GM23338 (cell line): Measurements from ENCODE around the gene FAM227B. TPM values are rescaled to one million over a fixed set of nuclear protein-coding genes. Genes with fewer than 3 reads are reported as not detected.

Experiments used
- ATAC-seq: fragments of 200-7000 bp; cut with Tn5 transposase; 3 replicates; pipeline ENCODE4 v1.9.1; 2020
- DNase-seq: peaks from one replicate; pipeline ENCODE4 v3.0.0-alpha.2; 2015; ENCODE audit warnings: low spot score
- H2AFZ ChIP-seq: fragments of 200-600 bp; sonication (generic); 2 replicates; pipeline ENCODE4 v1.8.0; 2016; ENCODE audit warnings: antibody characterized with exemption, mild to moderate bottlenecking, moderate library complexity
- H3F3A ChIP-seq: fragments of 200-600 bp; sonication (generic); replicated peaks from 2 replicates; pipeline ENCODE4 v1.8.0; 2017; ENCODE audit warnings: antibody characterized with exemption, mixed run types, low read depth
- H3K27ac ChIP-seq: fragments of 200-600 bp; sonication (generic); 2 replicates; pipeline ENCODE4 v1.6.1; 2016; ENCODE audit warnings: low read depth
- H3K27me3 ChIP-seq: fragments of 200-600 bp; sonication (generic); 2 replicates; pipeline ENCODE4 v1.8.0; 2016; ENCODE audit warnings: mild to moderate bottlenecking, mixed run types, moderate library complexity; ENCODE audit not compliant: insufficient read depth
- H3K36me3 ChIP-seq: fragments of 200-600 bp; sonication (generic); 2 replicates; pipeline ENCODE4 v1.8.0; 2016; ENCODE audit warnings: mild to moderate bottlenecking; ENCODE audit not compliant: insufficient read depth
- H3K4me1 ChIP-seq: fragments of 200-600 bp; sonication (generic); 2 replicates; pipeline ENCODE4 v1.8.0; 2016; ENCODE audit warnings: mild to moderate bottlenecking, moderate library complexity; ENCODE audit not compliant: insufficient read depth
- H3K4me2 ChIP-seq: fragments of 200-600 bp; sonication (generic); 2 replicates; pipeline ENCODE4 v1.7.1; 2017; ENCODE audit warnings: mixed run types
- H3K4me3 ChIP-seq: fragments of 200-600 bp; sonication (generic); 2 replicates; pipeline ENCODE4 v1.6.1; 2016; ENCODE audit warnings: mixed run types
- H3K79me2 ChIP-seq: fragments of 200-600 bp; sonication (generic); replicated peaks from 2 replicates; pipeline ENCODE4 v1.8.0; 2017; ENCODE audit warnings: mild to moderate bottlenecking; ENCODE audit not compliant: insufficient read depth
- H3K9me2 ChIP-seq: fragments of 200-600 bp; sonication (generic); 2 replicates; pipeline ENCODE4 v1.8.0; 2017; ENCODE audit not compliant: insufficient read depth
- H4K20me1 ChIP-seq: fragments of 200-600 bp; sonication (generic); replicated peaks from 2 replicates; pipeline ENCODE4 v1.8.0; 2017; ENCODE audit warnings: mild to moderate bottlenecking; ENCODE audit not compliant: insufficient read depth
- H3K27ac Mint-ChIP-seq: 2 replicates; pipeline ENCODE4 v1.8.0; 2020; ENCODE audit warnings: inconsistent platforms, mild to moderate bottlenecking, moderate library complexity, mixed read lengths
- H3K27me3 Mint-ChIP-seq: 3 replicates; pipeline ENCODE4 v1.8.0; 2022; ENCODE audit warnings: low read depth, mild to moderate bottlenecking, moderate library complexity, mixed read lengths, inconsistent platforms; ENCODE audit not compliant: insufficient read depth, poor library complexity
- H3K36me3 Mint-ChIP-seq: 3 replicates; pipeline ENCODE4 v1.8.0; 2021; ENCODE audit warnings: low read depth, mild to moderate bottlenecking, inconsistent platforms, moderate library complexity, mixed read lengths
- H3K4me1 Mint-ChIP-seq: 3 replicates; pipeline ENCODE4 v1.8.0; 2020; ENCODE audit warnings: mild to moderate bottlenecking, inconsistent platforms, mixed read lengths
- H3K4me3 Mint-ChIP-seq: 3 replicates; pipeline ENCODE4 v1.8.0; 2021; ENCODE audit warnings: moderate library complexity, mild to moderate bottlenecking, inconsistent platforms, mixed read lengths
- H3K9me3 Mint-ChIP-seq: 3 replicates; pipeline ENCODE4 v1.8.0; 2020; ENCODE audit warnings: moderate library complexity, mild to moderate bottlenecking, inconsistent platforms, mixed read lengths
- CREB1 ChIP-seq: fragments of 250-450 bp; sonication (Bioruptor Pico); IDR thresholded peaks from 2 replicates; pipeline ENCODE4 v1.5.0; 2020; ENCODE audit warnings: low read depth, mild to moderate bottlenecking, moderate library complexity
- EZH2 ChIP-seq: fragments of 200-600 bp; sonication (generic); IDR thresholded peaks from one replicate; pipeline ENCODE4 v1.8.0; 2017; ENCODE audit warnings: antibody characterized with exemption, mild to moderate bottlenecking, low read depth; ENCODE audit not compliant: unreplicated experiment
- EZH2phosphoT487 ChIP-seq: fragments of 200-600 bp; sonication (generic); IDR thresholded peaks from one replicate; pipeline ENCODE4 v1.8.1; 2018; ENCODE audit warnings: antibody characterized with exemption; ENCODE audit not compliant: unreplicated experiment
- JUNB ChIP-seq: IDR thresholded peaks from one replicate; pipeline ENCODE4 v1.6.1; 2016; ENCODE audit warnings: antibody characterized with exemption; ENCODE audit not compliant: unreplicated experiment
- NANOG ChIP-seq: IDR thresholded peaks from 2 replicates; pipeline ENCODE4 v1.6.1; 2016; ENCODE audit warnings: antibody characterized with exemption, borderline replicate concordance
- POLR2AphosphoS5 ChIP-seq: IDR thresholded peaks from 2 replicates; pipeline ENCODE4 v1.6.1; 2016; ENCODE audit warnings: antibody characterized with exemption, low read depth
- STAT1 ChIP-seq: IDR thresholded peaks from one replicate; pipeline ENCODE4 v1.6.1; 2016; ENCODE audit warnings: antibody characterized with exemption; ENCODE audit not compliant: unreplicated experiment
- ZNF114 ChIP-seq: fragments of 250-450 bp; sonication (Bioruptor Pico); IDR thresholded peaks from 2 replicates; pipeline ENCODE4 v1.5.0; 2020; ENCODE audit warnings: mild to moderate bottlenecking, moderate library complexity
- ZNF331 ChIP-seq: fragments of 250-450 bp; sonication (Bioruptor Pico); IDR thresholded peaks from 2 replicates; pipeline ENCODE4 v1.5.0; 2020; ENCODE audit warnings: low read depth, mild to moderate bottlenecking, moderate library complexity
- polyA plus RNA-seq: library from polyadenylated mRNA; unstranded; fragments of >200 nt; fragmentation: Nextera tagmentation; extraction: Ambion mirVana; gene quantifications from 2 replicates; pipeline ENCODE4 v1.2.1, GENCODE V29; 2016
- total RNA-seq: library from RNA; depleted of rRNA; stranded (reverse); fragments of >200 nt; shearing (Covaris generic); gene quantifications from 2 replicates; pipeline ENCODE4 v1.2.3, GENCODE V29; 2014
- TF ChIP-seq, protein P1 (sequence below): IDR thresholded peaks from one replicate; pipeline ENCODE4 v1.6.1; 2018; ENCODE audit warnings: antibody characterized with exemption; ENCODE audit not compliant: unreplicated experiment
- TF ChIP-seq, protein P2 (sequence below): IDR thresholded peaks from 2 replicates; pipeline ENCODE4 v1.6.1; 2016; ENCODE audit warnings: antibody characterized with exemption
- TF ChIP-seq, protein P3 (sequence below): fragments of 250-450 bp; sonication (Bioruptor Pico); IDR thresholded peaks from 2 replicates; pipeline ENCODE4 v1.5.0; 2020; ENCODE audit warnings: mild to moderate bottlenecking, moderate library complexity
- TF ChIP-seq, protein P4 (sequence below), 2 experiments: fragments of 200-600 bp in 1 of 2; sonication (generic) in 1 of 2; conservative IDR thresholded peaks; 2 replicates each; pipeline versions ENCODE4 v1.5.1 to v1.6.1; 2016 to 2017; ENCODE audit warnings: antibody characterized with exemption in 2 of 2, low read depth in 2 of 2, mild to moderate bottlenecking in 2 of 2, moderate library complexity in 1 of 2

The FAM227B gene
- total and polyA plus RNA-seq, 2 experiments from 2014 or later = 2.6 to 10.2 TPM

DNA sequence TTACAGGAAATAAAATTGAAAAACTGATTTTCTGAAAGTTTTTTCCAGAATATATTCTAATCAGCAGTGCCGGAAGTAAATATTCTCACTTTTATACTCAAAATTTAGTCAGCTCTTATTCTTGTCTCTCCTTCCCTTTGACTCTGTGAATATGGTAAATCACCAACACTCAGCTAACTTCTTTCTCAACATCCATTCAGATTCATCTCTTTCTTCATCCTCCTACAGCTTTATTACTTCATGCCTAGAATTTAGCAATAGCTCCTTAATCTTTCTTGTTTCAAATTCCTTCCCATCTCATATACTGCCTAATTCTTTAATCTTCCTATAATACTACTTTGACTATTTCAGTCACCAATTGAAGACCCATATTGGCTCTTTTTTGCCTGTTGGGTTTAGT lies 129.7 kb downstream of the FAM227B start:
- Mint-ChIP-seq H3K27ac (no peak overlapping the region), H3K36me3 (no peaks in the 10 kb centered on the region), H3K4me3 (no peak overlapping the region), H3K4me1 (peaks cover 4% of the 10 kb centered on the region; the same call in 2 of the 3 replicates), H3K9me3 (no peaks in the 10 kb centered on the region), H3K27me3 (no peaks in the 10 kb centered on the region)
- no peaks in the 10 kb centered on the region for H3K36me3 ChIP-seq
- no peaks in the 10 kb centered on the region for H3K27me3 ChIP-seq
- TF ChIP-seq, protein P1, sequence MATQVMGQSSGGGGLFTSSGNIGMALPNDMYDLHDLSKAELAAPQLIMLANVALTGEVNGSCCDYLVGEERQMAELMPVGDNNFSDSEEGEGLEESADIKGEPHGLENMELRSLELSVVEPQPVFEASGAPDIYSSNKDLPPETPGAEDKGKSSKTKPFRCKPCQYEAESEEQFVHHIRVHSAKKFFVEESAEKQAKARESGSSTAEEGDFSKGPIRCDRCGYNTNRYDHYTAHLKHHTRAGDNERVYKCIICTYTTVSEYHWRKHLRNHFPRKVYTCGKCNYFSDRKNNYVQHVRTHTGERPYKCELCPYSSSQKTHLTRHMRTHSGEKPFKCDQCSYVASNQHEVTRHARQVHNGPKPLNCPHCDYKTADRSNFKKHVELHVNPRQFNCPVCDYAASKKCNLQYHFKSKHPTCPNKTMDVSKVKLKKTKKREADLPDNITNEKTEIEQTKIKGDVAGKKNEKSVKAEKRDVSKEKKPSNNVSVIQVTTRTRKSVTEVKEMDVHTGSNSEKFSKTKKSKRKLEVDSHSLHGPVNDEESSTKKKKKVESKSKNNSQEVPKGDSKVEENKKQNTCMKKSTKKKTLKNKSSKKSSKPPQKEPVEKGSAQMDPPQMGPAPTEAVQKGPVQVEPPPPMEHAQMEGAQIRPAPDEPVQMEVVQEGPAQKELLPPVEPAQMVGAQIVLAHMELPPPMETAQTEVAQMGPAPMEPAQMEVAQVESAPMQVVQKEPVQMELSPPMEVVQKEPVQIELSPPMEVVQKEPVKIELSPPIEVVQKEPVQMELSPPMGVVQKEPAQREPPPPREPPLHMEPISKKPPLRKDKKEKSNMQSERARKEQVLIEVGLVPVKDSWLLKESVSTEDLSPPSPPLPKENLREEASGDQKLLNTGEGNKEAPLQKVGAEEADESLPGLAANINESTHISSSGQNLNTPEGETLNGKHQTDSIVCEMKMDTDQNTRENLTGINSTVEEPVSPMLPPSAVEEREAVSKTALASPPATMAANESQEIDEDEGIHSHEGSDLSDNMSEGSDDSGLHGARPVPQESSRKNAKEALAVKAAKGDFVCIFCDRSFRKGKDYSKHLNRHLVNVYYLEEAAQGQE = no peak
- TF ChIP-seq, protein P2, sequence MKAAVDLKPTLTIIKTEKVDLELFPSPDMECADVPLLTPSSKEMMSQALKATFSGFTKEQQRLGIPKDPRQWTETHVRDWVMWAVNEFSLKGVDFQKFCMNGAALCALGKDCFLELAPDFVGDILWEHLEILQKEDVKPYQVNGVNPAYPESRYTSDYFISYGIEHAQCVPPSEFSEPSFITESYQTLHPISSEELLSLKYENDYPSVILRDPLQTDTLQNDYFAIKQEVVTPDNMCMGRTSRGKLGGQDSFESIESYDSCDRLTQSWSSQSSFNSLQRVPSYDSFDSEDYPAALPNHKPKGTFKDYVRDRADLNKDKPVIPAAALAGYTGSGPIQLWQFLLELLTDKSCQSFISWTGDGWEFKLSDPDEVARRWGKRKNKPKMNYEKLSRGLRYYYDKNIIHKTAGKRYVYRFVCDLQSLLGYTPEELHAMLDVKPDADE = no peak
- TF ChIP-seq CREB1 (CRISPR knock-in tag) = no peak
- no peak for TF ChIP-seq NANOG
- TF ChIP-seq STAT1 = no peak
- TF ChIP-seq EZH2 = no peak
- TF ChIP-seq POLR2AphosphoS5 = no peak
- no peak for TF ChIP-seq JUNB
- no peak for TF ChIP-seq ZNF114
- TF ChIP-seq ZNF331 (CRISPR knock-in tag) = no peak
- TF ChIP-seq, protein P3, sequence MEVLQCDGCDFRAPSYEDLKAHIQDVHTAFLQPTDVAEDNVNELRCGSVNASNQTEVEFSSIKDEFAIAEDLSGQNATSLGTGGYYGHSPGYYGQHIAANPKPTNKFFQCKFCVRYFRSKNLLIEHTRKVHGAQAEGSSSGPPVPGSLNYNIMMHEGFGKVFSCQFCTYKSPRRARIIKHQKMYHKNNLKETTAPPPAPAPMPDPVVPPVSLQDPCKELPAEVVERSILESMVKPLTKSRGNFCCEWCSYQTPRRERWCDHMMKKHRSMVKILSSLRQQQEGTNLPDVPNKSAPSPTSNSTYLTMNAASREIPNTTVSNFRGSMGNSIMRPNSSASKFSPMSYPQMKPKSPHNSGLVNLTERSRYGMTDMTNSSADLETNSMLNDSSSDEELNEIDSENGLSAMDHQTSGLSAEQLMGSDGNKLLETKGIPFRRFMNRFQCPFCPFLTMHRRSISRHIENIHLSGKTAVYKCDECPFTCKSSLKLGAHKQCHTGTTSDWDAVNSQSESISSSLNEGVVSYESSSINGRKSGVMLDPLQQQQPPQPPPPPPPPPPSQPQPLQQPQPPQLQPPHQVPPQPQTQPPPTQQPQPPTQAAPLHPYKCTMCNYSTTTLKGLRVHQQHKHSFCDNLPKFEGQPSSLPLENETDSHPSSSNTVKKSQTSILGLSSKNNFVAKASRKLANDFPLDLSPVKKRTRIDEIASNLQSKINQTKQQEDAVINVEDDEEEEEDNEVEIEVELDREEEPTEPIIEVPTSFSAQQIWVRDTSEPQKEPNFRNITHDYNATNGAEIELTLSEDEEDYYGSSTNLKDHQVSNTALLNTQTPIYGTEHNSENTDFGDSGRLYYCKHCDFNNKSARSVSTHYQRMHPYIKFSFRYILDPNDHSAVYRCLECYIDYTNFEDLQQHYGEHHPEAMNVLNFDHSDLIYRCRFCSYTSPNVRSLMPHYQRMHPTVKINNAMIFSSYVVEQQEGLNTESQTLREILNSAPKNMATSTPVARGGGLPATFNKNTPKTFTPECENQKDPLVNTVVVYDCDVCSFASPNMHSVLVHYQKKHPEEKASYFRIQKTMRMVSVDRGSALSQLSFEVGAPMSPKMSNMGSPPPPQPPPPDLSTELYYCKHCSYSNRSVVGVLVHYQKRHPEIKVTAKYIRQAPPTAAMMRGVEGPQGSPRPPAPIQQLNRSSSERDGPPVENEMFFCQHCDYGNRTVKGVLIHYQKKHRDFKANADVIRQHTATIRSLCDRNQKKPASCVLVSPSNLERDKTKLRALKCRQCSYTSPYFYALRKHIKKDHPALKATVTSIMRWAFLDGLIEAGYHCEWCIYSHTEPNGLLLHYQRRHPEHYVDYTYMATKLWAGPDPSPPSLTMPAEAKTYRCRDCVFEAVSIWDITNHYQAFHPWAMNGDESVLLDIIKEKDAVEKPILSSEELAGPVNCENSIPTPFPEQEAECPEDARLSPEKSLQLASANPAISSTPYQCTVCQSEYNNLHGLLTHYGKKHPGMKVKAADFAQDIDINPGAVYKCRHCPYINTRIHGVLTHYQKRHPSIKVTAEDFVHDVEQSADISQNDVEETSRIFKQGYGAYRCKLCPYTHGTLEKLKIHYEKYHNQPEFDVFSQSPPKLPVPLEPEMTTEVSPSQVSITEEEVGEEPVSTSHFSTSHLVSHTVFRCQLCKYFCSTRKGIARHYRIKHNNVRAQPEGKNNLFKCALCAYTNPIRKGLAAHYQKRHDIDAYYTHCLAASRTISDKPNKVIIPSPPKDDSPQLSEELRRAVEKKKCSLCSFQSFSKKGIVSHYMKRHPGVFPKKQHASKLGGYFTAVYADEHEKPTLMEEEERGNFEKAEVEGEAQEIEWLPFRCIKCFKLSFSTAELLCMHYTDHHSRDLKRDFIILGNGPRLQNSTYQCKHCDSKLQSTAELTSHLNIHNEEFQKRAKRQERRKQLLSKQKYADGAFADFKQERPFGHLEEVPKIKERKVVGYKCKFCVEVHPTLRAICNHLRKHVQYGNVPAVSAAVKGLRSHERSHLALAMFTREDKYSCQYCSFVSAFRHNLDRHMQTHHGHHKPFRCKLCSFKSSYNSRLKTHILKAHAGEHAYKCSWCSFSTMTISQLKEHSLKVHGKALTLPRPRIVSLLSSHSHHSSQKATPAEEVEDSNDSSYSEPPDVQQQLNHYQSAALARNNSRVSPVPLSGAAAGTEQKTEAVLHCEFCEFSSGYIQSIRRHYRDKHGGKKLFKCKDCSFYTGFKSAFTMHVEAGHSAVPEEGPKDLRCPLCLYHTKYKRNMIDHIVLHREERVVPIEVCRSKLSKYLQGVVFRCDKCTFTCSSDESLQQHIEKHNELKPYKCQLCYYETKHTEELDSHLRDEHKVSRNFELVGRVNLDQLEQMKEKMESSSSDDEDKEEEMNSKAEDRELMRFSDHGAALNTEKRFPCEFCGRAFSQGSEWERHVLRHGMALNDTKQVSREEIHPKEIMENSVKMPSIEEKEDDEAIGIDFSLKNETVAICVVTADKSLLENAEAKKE (CRISPR knock-in tag) = no peak
- no peak for TF ChIP-seq EZH2phosphoT487
- TF ChIP-seq, protein P4, sequence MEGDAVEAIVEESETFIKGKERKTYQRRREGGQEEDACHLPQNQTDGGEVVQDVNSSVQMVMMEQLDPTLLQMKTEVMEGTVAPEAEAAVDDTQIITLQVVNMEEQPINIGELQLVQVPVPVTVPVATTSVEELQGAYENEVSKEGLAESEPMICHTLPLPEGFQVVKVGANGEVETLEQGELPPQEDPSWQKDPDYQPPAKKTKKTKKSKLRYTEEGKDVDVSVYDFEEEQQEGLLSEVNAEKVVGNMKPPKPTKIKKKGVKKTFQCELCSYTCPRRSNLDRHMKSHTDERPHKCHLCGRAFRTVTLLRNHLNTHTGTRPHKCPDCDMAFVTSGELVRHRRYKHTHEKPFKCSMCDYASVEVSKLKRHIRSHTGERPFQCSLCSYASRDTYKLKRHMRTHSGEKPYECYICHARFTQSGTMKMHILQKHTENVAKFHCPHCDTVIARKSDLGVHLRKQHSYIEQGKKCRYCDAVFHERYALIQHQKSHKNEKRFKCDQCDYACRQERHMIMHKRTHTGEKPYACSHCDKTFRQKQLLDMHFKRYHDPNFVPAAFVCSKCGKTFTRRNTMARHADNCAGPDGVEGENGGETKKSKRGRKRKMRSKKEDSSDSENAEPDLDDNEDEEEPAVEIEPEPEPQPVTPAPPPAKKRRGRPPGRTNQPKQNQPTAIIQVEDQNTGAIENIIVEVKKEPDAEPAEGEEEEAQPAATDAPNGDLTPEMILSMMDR (conservative IDR thresholded peaks at IDR 0.05; ENCODE audit: low read depth in 2 of 2) = no peak
- no peak overlapping the region for H2AFZ ChIP-seq
- H3K9me2 ChIP-seq = no peaks in the 10 kb centered on the region
- H4K20me1 ChIP-seq = no peaks in the 10 kb centered on the region
- H3K4me1 ChIP-seq = no peaks in the 10 kb centered on the region; the same call in 1 of the 2 replicates
- ATAC-seq (no peak), DNase-seq (no peak)
- H3F3A ChIP-seq = no peaks in the 10 kb centered on the region
- H3K4me2 ChIP-seq = no peak overlapping the region
- no peak overlapping the region for H3K4me3 ChIP-seq
- no peak overlapping the region for H3K27ac ChIP-seq
- no peaks in the 10 kb centered on the region for H3K79me2 ChIP-seq
